GM12874 (cell line): ENCODE results near the gene NXF1.

ENCODE experiments used
- TF ChIP-seq, protein P1 (sequence below): IDR thresholded peaks from 2 replicates; pipeline ENCODE4 v1.5.1; 2011; ENCODE audit warnings: low read depth, mild to moderate bottlenecking, control low read depth, low read length, moderate library complexity; ENCODE audit not compliant: insufficient read depth

Gene NXF1

GRCh38 chr11:62805076-62805892, at the start of gene NXF1:
TSS of gene NXF1 (minus strand) at chr11:62805440. CDS start at chr11:62805356, 84 bp downstream.
- TF ChIP-seq, protein P1, sequence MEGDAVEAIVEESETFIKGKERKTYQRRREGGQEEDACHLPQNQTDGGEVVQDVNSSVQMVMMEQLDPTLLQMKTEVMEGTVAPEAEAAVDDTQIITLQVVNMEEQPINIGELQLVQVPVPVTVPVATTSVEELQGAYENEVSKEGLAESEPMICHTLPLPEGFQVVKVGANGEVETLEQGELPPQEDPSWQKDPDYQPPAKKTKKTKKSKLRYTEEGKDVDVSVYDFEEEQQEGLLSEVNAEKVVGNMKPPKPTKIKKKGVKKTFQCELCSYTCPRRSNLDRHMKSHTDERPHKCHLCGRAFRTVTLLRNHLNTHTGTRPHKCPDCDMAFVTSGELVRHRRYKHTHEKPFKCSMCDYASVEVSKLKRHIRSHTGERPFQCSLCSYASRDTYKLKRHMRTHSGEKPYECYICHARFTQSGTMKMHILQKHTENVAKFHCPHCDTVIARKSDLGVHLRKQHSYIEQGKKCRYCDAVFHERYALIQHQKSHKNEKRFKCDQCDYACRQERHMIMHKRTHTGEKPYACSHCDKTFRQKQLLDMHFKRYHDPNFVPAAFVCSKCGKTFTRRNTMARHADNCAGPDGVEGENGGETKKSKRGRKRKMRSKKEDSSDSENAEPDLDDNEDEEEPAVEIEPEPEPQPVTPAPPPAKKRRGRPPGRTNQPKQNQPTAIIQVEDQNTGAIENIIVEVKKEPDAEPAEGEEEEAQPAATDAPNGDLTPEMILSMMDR, result 0 out of 2 replicates have a peak, but pooled peaks have one; percentile 20

GRCh38 chr11:62854013-62854824, 49.0 kb upstream of the NXF1 start:
- TF ChIP-seq, protein P1, result no peak

DNA sequence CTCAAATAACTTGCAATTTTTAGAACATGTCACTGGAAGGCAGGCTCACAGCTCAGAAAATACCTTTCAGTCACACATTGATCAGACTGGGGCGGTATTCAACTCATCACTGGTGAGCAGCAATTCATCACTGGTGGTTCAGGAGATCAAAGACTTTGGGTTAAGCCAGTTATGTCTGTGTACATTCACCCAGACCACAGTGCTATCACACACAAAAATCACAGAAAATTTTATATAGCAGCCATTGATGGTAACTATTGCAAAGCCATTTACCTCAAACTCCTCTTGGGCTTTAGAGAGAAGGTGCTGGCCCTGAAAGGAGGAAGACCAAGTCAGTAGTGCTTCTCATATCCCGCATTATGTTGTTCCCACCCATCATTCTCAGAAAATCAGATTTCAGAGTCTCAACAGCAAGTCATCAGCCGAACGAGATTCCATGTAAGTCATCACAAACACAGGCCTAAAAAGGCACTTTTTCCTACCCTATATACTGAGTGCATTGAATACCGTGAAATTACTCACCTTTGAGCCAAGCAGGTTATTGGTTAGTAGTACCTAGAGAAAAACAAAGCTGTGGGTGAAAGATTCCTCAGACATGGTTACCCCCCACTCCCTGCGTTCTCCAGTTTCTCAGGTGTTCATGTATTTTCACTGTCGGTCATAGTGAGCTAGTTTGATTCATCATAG, 48.2 kb upstream of the NXF1 start:
- TF ChIP-seq, protein P1, result no peak

- TF ChIP-seq, protein P1, result no peak
Observed at GRCh38 chr11:62852523-62853188, 47.4 kb upstream of the NXF1 start.

DNA sequence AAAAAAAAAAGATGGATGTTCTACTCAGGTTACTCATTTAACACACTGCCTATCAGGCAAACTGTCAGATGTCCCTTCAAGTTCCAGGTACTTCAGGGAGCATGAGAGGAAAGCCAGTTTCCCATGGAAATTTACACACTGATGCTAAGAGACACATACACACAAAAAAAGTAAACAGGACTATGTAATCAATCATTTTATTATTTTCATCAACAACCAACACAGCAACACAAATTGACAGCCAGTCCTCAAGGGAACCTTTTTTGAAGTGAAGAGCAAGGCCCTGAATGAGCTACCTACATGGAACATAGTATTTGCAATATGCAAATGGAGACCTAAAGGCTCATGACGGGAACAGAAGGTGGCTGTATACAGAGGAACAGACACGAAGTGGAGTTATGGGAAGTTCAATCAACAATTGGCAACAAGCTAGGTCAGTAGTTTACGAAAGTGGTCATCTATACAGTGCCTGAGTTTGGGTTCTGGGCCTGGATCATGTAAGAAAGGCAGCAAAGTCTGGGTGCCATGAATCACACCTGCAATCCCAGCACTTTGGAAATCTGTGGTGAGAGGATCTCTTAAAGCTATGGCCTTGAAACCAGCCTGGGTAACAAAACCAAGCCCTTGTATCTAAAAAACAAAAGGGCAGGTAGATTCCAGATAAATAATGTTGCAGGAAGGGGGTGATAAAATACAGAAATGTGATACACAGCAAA, 46.7 kb upstream of the NXF1 start:
- TF ChIP-seq, protein P1, result no peak

- TF ChIP-seq, protein P1, result no peak
Observed at GRCh38 chr11:62850911-62851806, 45.9 kb upstream of the NXF1 start.
